GM23248 (cell line): ENCODE measurements around the gene CELA3B.

ENCODE experiments used
- EZH2 ChIP-seq: fragments of 200-600 bp; sonication (generic); IDR thresholded peaks from 2 replicates; pipeline ENCODE4 v1.6.1; 2018; ENCODE audit warnings: antibody characterized with exemption, mild to moderate bottlenecking; ENCODE audit not compliant: insufficient read depth, poor library complexity, severe bottlenecking
- EZH2phosphoT487 ChIP-seq: fragments of 200-600 bp; sonication (generic); IDR thresholded peaks from 2 replicates; pipeline ENCODE4 v1.6.1; 2018; ENCODE audit warnings: antibody characterized with exemption, moderate library complexity, mild to moderate bottlenecking, low read depth; ENCODE audit not compliant: insufficient read depth

DNA sequence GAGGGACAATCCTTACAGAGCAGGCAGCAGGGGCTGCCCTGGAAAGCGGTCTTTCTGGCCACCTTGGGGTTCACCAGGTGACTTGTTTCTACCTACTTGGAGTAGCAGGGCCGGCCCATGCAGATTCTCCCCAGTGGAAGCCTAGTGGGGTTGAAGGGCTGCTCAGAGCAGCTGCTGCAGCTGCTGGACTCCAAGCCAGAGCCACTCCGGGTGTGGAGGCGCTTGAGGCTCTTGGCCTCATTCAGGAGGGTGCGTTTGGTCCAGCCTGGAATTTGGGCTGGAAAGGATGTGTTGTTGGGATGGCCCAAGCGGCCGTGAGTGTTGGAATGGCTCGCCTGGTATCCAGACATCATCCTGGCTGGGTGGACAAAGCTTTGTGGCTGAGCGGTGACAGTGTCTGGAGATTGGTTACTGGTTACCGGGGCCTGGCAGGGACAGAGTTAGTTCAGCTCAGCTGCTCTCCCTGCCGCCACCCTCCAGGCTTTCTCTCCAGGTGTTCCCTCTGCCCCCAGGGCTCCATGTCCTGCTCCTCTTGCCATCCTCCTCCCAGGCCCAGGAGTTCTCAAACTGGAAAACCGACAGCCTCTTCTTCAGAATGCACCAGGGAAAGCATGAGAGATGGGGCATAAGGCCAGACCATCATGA is 25.5 kb upstream of the CELA3B start:
- TF ChIP-seq EZH2phosphoT487 (no peak), EZH2 (no peak)
